Psoas muscle (tissue), 8 donors: ENCODE data around the gene CDK6. TPM values are rescaled to one million over a fixed set of nuclear protein-coding genes. Genes with fewer than 3 reads are reported as not detected.

Experiments
- ATAC-seq, 4 donors: fragments of 200-7000 bp; cut with Tn5 transposase; one replicate each; pipeline ENCODE4 v1.9.1; 2020; ENCODE audit warnings: moderate library complexity in 3 of 4, mild to moderate bottlenecking in 2 of 4
- DNase-seq, 2 donors: peaks; one replicate each; pipeline ENCODE4 v3.0.0-alpha.2; 2020
- H3K27ac ChIP-seq: fragments of 200-600 bp; one replicate; pipeline ENCODE4 v1.8.0; 2022
- H3K27me3 ChIP-seq, 3 donors: fragments of 200-600 bp in 1 of 3; one replicate each; pipeline versions ENCODE4 v1.6.1 to v1.8.0; 2013 to 2022; ENCODE audit warnings: low read length in 2 of 3, mild to moderate bottlenecking in 2 of 3, moderate library complexity in 1 of 3; ENCODE audit not compliant: insufficient read depth in 3 of 3
- H3K36me3 ChIP-seq, 2 donors: fragments of 200-600 bp in 1 of 2; one replicate each; pipeline versions ENCODE4 v1.6.1 to v1.8.0; 2013 to 2022; ENCODE audit warnings: low read depth in 1 of 2, mild to moderate bottlenecking in 1 of 2, moderate library complexity in 1 of 2; ENCODE audit not compliant: insufficient read depth in 1 of 2
- H3K4me1 ChIP-seq: fragments of 200-600 bp; one replicate; pipeline ENCODE4 v1.8.0; 2022
- H3K4me3 ChIP-seq: fragments of 200-600 bp; one replicate; pipeline ENCODE4 v1.8.0; 2022; ENCODE audit warnings: mild to moderate bottlenecking
- H3K9me3 ChIP-seq: fragments of 200-600 bp; one replicate; pipeline ENCODE4 v1.8.0; 2022
- CTCF ChIP-seq: fragments of 200-600 bp; IDR thresholded peaks from one replicate; pipeline ENCODE4 v1.8.0; 2022; ENCODE audit warnings: antibody characterized with exemption
- WGBS, 3 donors: extraction: QIAGEN DNeasy Blood & Tissue Kit; methylation state at CpG; one replicate each; pipeline versions ENCODE4 v1.1.6 to v1.1.7; 2013; 5-methylcytosine and 5-hydroxymethylcytosine counted together
- intact Hi-C, 2 donors: fragments of 100-400 bp; cut with DNase I; formaldehyde crosslinking; loops; one replicate each; pipeline versions ENCODE4 v1.11.0 to v1.14.2; 2022
- polyA plus RNA-seq, 3 donors: library from polyadenylated mRNA; stranded (reverse); fragments of 200-250 nt; gene quantifications; one replicate each; pipeline ENCODE4 v1.2.3, GENCODE V29; 2013
- total RNA-seq, 4 donors: library from RNA; stranded (reverse); fragmentation: NEBNext Ultra II Directional in 2 of 4; extraction: Animal tissue kit (Norgen Biotek cat#: 25700) in 2 of 4; gene quantifications; one replicate each; pipeline versions ENCODE4 v1.2.1 to v1.2.4, GENCODE V29; 2021 to 2023
- donor health status: healthy with polysubstance abuse.
- donor health status: DM: no; HTN: no; CAD: no; lungs with moderate emphysema.
- donor health status: Bipolar disorder and iron deficiency.
- donor health status: healthy.
- donor health status: DM: yes; HTN: yes; CAD: no.
- donor health status: DM: no; HTN: no; CAD: no.
- donor health status: DM: no; HTN: no; CAD: no.
- donor health status: DM: yes; HTN: yes; CAD: no.

The CDK6 gene
- total and polyA plus RNA-seq, 7 donors: 0.39 to 8.0 (median 3.2) TPM

- intact Hi-C loops: no loop called here
- peaks cover 0 to 3% (median 0%) of the 10 kb centered on the region in 3 donors for H3K27me3 ChIP-seq
- TF ChIP-seq CTCF: no peak
- no peak overlapping the region for H3K27ac ChIP-seq
- no peak overlapping the region for H3K4me3 ChIP-seq
- H3K9me3 ChIP-seq: peaks cover 8% of the 10 kb centered on the region
- H3K4me1 ChIP-seq: no peaks in the 10 kb centered on the region
- H3K36me3 ChIP-seq: no peaks in the 10 kb centered on the region
- DNase-seq (no peak), ATAC-seq (no peak)
- WGBS, 3 donors: 29 to 53% (median 34%) methylated on average over 3 of the region's 3 CpGs
Observed at GRCh38 chr7:92785923-92786322, 50.5 kb downstream of the CDK6 start.

- intact Hi-C loops: no loop called here
- Histone ChIP-seq H3K27me3 (peaks cover 0 to 3% (median 0%) of the 10 kb centered on the region in 3 donors), H3K9me3 (peaks cover 8% of the 10 kb centered on the region), H3K4me3 (no peak overlapping the region), H3K4me1 (no peaks in the 10 kb centered on the region), H3K36me3 (no peaks in the 10 kb centered on the region), H3K27ac (no peak overlapping the region)
- WGBS, 3 donors: 94 to 96% (median 95%) methylated on average over 5 of the region's 5 CpGs
- DNase-seq (no peak), ATAC-seq (no peak)
- no peak for TF ChIP-seq CTCF
Observed at GRCh38 chr7:92784935-92785334, 51.4 kb downstream of the CDK6 start.

DNA sequence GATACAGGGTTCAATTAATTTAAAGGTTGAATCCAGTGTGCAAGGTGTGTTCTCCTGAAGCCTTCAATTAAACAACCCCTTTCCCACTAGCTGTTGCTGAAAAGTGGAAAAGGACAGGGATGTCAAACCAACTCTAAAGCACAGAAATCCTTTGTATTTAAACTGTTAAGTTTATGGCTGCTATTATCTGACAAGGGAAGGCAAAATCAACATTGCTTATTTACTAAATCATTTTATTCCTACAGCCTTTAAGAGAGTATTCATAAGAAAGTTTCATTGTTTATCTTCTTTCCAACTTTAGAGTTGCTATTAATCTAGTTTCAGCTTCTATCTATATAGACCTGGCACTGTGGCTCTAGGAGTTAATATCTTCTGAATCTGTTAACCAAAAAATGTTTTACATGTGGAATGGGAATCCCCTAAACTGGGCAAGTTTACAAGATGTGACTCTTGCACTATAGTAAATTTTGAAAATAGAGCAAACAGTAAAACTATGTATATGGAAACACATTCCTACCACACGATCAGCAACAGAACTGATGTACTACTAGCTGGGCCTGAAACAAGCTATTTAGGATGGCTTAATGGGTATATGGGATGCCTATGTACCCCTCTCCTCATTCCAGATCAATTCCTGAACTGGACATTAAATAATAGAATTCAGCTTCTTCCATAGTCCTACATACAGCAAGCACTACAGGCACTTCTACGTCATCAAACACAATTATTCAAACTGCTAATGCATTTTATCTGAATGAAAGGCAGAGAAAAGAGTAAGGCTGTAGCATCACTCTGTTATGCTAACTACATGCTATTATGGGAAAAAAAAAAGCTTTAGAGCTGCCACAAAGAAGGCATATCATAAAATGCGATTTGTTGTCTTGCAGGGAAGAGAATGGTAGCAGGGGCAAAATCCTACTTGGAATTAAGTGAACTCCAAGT, 52.8 kb downstream of the CDK6 start:
- WGBS, 3 donors: 89 to 94% (median 93%) methylated on average over 3 of the region's 3 CpGs
- no peak for ATAC-seq
- Histone ChIP-seq H3K36me3 (no peaks in the 10 kb centered on the region), H3K4me3 (no peak overlapping the region), H3K4me1 (no peaks in the 10 kb centered on the region), H3K27me3 (peaks cover 0 to 3% (median 0%) of the 10 kb centered on the region in 3 donors), H3K9me3 (peaks cover 3% of the 10 kb centered on the region), H3K27ac (no peak overlapping the region)
- intact Hi-C loops: no loop called here
- TF ChIP-seq CTCF: no peak
- DNase-seq: no peak

- H3K4me1 ChIP-seq: no peaks in the 10 kb centered on the region
- intact Hi-C loops: no loop called here
- no peak for ATAC-seq
Observed at GRCh38 chr7:92782855-92783254, 53.5 kb downstream of the CDK6 start.

More at GRCh38 chr7:92782855-92783254, 53.5 kb downstream of the CDK6 start:
- Histone ChIP-seq H3K4me3 (no peak overlapping the region), H3K27me3 (peaks cover 0 to 3% (median 0%) of the 10 kb centered on the region in 3 donors), H3K9me3 (no peaks in the 10 kb centered on the region), H3K27ac (no peak overlapping the region), H3K36me3 (no peaks in the 10 kb centered on the region)
- no peak for DNase-seq
- TF ChIP-seq CTCF: no peak
- 16 to 37% (median 18%) methylated on average over 3 of the region's 3 CpGs for WGBS, 3 donors
